Measurements from ENCODE around the gene ORC3.

- TF ChIP-seq CTCF (IDR thresholded peaks at IDR 0.05) (no peak), POLR2AphosphoS5 (IDR thresholded peaks at IDR 0.05) (no peak)
Measured at GRCh38 chr6:87671555-87672029, 81.7 kb downstream of the ORC3 start.
